MM.1S (cell line): ENCODE measurements around the gene CDC25A.

Source experiments
- DNase-seq: peaks from one replicate; pipeline ENCODE4 v3.0.0-alpha.2; 2015
- H2AFZ ChIP-seq: fragments of 300-600 bp; sonication (generic); 2 replicates; pipeline ENCODE4 v1.6.0; 2016; ENCODE audit warnings: antibody characterized with exemption, low read length
- H3F3A ChIP-seq: fragments of 300-600 bp; sonication (generic); 2 replicates; pipeline ENCODE4 v1.6.1; 2016; ENCODE audit warnings: mild to moderate bottlenecking, antibody characterized with exemption, low read length, moderate library complexity, mixed read lengths; ENCODE audit not compliant: insufficient read depth
- H3K27ac ChIP-seq: fragments of 300-600 bp; sonication (generic); 2 replicates; pipeline ENCODE4 v1.5.1; 2016; ENCODE audit warnings: mild to moderate bottlenecking, low read length
- H3K27me3 ChIP-seq: fragments of 300-600 bp; sonication (generic); replicated peaks from 2 replicates; pipeline ENCODE4 v1.6.0; 2016; ENCODE audit warnings: low read length; ENCODE audit not compliant: insufficient read depth
- H3K36me3 ChIP-seq: fragments of 300-600 bp; sonication (generic); replicated peaks from 2 replicates; pipeline ENCODE4 v1.6.1; 2016; ENCODE audit warnings: mild to moderate bottlenecking, low read length, mixed read lengths; ENCODE audit not compliant: insufficient read depth
- H3K4me1 ChIP-seq: fragments of 300-600 bp; sonication (generic); 2 replicates; pipeline ENCODE4 v1.6.1; 2016; ENCODE audit warnings: low read length, mixed read lengths
- H3K4me2 ChIP-seq: fragments of 300-600 bp; sonication (generic); 2 replicates; pipeline ENCODE4 v1.6.0; 2016; ENCODE audit warnings: low read depth, low read length
- H3K4me3 ChIP-seq: fragments of 300-600 bp; sonication (generic); 2 replicates; pipeline ENCODE4 v1.5.1; 2016; ENCODE audit warnings: low read length, mixed read lengths
- H3K79me2 ChIP-seq: fragments of 300-600 bp; sonication (generic); 2 replicates; pipeline ENCODE4 v1.6.1; 2016; ENCODE audit warnings: mixed run types, low read length, mixed read lengths
- H3K9ac ChIP-seq: fragments of 300-600 bp; sonication (generic); 2 replicates; pipeline ENCODE4 v1.6.1; 2016; ENCODE audit warnings: low read length, mixed read lengths
- H3K9me2 ChIP-seq: fragments of 300-600 bp; sonication (generic); replicated peaks from 2 replicates; pipeline ENCODE4 v1.6.1; 2016; ENCODE audit warnings: mild to moderate bottlenecking, low read length, mixed read lengths; ENCODE audit not compliant: insufficient read depth
- H3K9me3 ChIP-seq: fragments of 300-600 bp; sonication (generic); replicated peaks from 2 replicates; pipeline ENCODE4 v1.6.1; 2016; ENCODE audit warnings: mild to moderate bottlenecking, low read length, mixed read lengths; ENCODE audit not compliant: insufficient read depth
- H4K20me1 ChIP-seq: fragments of 300-600 bp; sonication (generic); 2 replicates; pipeline ENCODE4 v1.6.1; 2016; ENCODE audit warnings: mild to moderate bottlenecking, low read length, moderate library complexity, mixed read lengths; ENCODE audit not compliant: insufficient read depth
- CTCF ChIP-seq: fragments of 300-600 bp; sonication (generic); IDR thresholded peaks from 2 replicates; pipeline ENCODE4 v1.5.1; 2016; ENCODE audit warnings: antibody characterized with exemption, low read length, mixed read lengths
- EZH2 ChIP-seq: fragments of 300-600 bp; sonication (generic); optimal IDR thresholded peaks from 2 replicates; pipeline ENCODE3; 2017; ENCODE audit warnings: low read depth, mild to moderate bottlenecking, antibody characterized with exemption, low read length, mixed read lengths
- EZH2phosphoT487 ChIP-seq: fragments of 300-600 bp; sonication (generic); IDR thresholded peaks from 2 replicates; pipeline ENCODE4 v1.6.1; 2018; ENCODE audit warnings: antibody characterized with exemption, low read length

Gene CDC25A

GRCh38 chr3:48219543-48219942 is 31.3 kb upstream of the CDC25A start:
- H3K4me1 ChIP-seq: no peaks in the 10 kb centered on the region
- no peak overlapping the region for H2AFZ ChIP-seq
- H3K27me3 ChIP-seq: no peaks in the 10 kb centered on the region
- H3F3A ChIP-seq: no peaks in the 10 kb centered on the region
- H3K9me2 ChIP-seq: no peaks in the 10 kb centered on the region
- no peaks in the 10 kb centered on the region for H3K79me2 ChIP-seq
- no peak overlapping the region for H3K4me3 ChIP-seq
- H3K9ac ChIP-seq: no peak overlapping the region
- H3K9me3 ChIP-seq: no peaks in the 10 kb centered on the region
- no peaks in the 10 kb centered on the region for H3K36me3 ChIP-seq
- TF ChIP-seq EZH2: no peak
- TF ChIP-seq EZH2phosphoT487: no peak
- no peak for TF ChIP-seq CTCF
- H4K20me1 ChIP-seq: no peaks in the 10 kb centered on the region
- no peak overlapping the region for H3K27ac ChIP-seq
- DNase-seq: no peak
- H3K4me2 ChIP-seq: no peak overlapping the region

GRCh38 chr3:48218537-48218936 is 30.3 kb upstream of the CDC25A start:
- Histone ChIP-seq H3F3A (no peaks in the 10 kb centered on the region), H3K27ac (no peak overlapping the region), H3K4me3 (no peak overlapping the region), H3K36me3 (no peaks in the 10 kb centered on the region), H3K27me3 (no peaks in the 10 kb centered on the region), H2AFZ (no peak overlapping the region), H3K4me1 (no peaks in the 10 kb centered on the region), H3K9me3 (no peaks in the 10 kb centered on the region), H3K79me2 (no peaks in the 10 kb centered on the region), H3K4me2 (no peak overlapping the region), H4K20me1 (no peaks in the 10 kb centered on the region), H3K9me2 (no peaks in the 10 kb centered on the region), H3K9ac (no peak overlapping the region)
- no peak for DNase-seq
- no peak for TF ChIP-seq CTCF
- no peak for TF ChIP-seq EZH2
- no peak for TF ChIP-seq EZH2phosphoT487

- H3K27me3 ChIP-seq: no peaks in the 10 kb centered on the region
- no peak overlapping the region for H3K4me3 ChIP-seq
- H3F3A ChIP-seq: no peaks in the 10 kb centered on the region
- H3K4me1 ChIP-seq: no peaks in the 10 kb centered on the region
- no peak overlapping the region for H2AFZ ChIP-seq
- H3K27ac ChIP-seq: no peak overlapping the region
- TF ChIP-seq EZH2: no peak
- no peak for TF ChIP-seq EZH2phosphoT487
- TF ChIP-seq CTCF: no peak
- H3K9me3 ChIP-seq: no peaks in the 10 kb centered on the region
- no peak for DNase-seq
- no peak overlapping the region for H3K9ac ChIP-seq
- no peak overlapping the region for H3K4me2 ChIP-seq
- no peaks in the 10 kb centered on the region for H3K9me2 ChIP-seq
- no peaks in the 10 kb centered on the region for H3K36me3 ChIP-seq
- no peaks in the 10 kb centered on the region for H4K20me1 ChIP-seq
- H3K79me2 ChIP-seq: no peaks in the 10 kb centered on the region
Measured at GRCh38 chr3:48217449-48217848, 29.2 kb upstream of the CDC25A start.
